Measurements from ENCODE around the gene NANP. TPM values are rescaled to one million over a fixed set of nuclear protein-coding genes. Genes with fewer than 3 reads are reported as not detected.

Gene NANP
- total RNA-seq, 2 donors from 2014 or later, result 2.6 to 9.6 TPM

GRCh38 chr20:25624500-25624939 lies 706 bp upstream of the NANP start:
- Histone ChIP-seq H3K27ac (peak overlapping the region; percentile 89 to 96 (median 90)), H3K27me3 (no peaks in the 10 kb centered on the region), H3K4me1 (peaks cover 14% of the 10 kb centered on the region), H3K36me3 (replicated peaks in 1 of 2; ENCODE audit: insufficient read depth in 1 of 2, low read depth in 2 of 2) (no peaks in the 10 kb centered on the region), H3K4me3 (peak overlapping the region; percentile 47 to 85), H3K9me3 (no peaks in the 10 kb centered on the region)
- WGBS, 2 donors, result 40 to 49% methylated on average over 11 to 17 of the region's 17 CpGs
- ATAC-seq (no peak), DNase-seq (no peak)
- intact Hi-C loops (cut with DNase I), result no loop called here
- TF ChIP-seq CTCF (IDR thresholded peaks at IDR 0.05), result no peak
- TF ChIP-seq POLR2A (IDR thresholded peaks at IDR 0.05), result no peak

- Histone ChIP-seq H3K27me3 (no peaks in the 10 kb centered on the region), H3K27ac (peak overlapping the region; percentile 89 to 96 (median 90)), H3K4me1 (peaks cover 14% of the 10 kb centered on the region), H3K9me3 (no peaks in the 10 kb centered on the region), H3K4me3 (peak overlapping the region; percentile 47 to 85), H3K36me3 (replicated peaks in 1 of 2; ENCODE audit: insufficient read depth in 1 of 2, low read depth in 2 of 2) (no peaks in the 10 kb centered on the region)
- WGBS, 2 donors, result 0 to 1% methylated on average over 4 to 32 of the region's 45 CpGs
- TF ChIP-seq CTCF (IDR thresholded peaks at IDR 0.05), result no peak
- TF ChIP-seq POLR2A (IDR thresholded peaks at IDR 0.05), result no peak
- intact Hi-C loops (cut with DNase I), result no loop called here
- DNase-seq (peak; percentile 40 to 57 (median 44)), ATAC-seq (peak; percentile 16)
These were observed 534 bp downstream of the NANP start for GRCh38 chr20:25623225-25623735.

GRCh38 chr20:25622450-25623224 lies 1.2 kb downstream of the NANP start:
- H3K27me3 ChIP-seq, result no peaks in the 10 kb centered on the region
- H3K4me3 ChIP-seq, result peak overlapping the region; percentile 47 to 85
- peak overlapping the region; percentile 89 to 96 (median 90) for H3K27ac ChIP-seq
- ATAC-seq (no peak), DNase-seq (no peak)
- TF ChIP-seq POLR2A (IDR thresholded peaks at IDR 0.05), result no peak
- no peak for TF ChIP-seq CTCF (IDR thresholded peaks at IDR 0.05)
- no peaks in the 10 kb centered on the region for H3K9me3 ChIP-seq
- H3K36me3 ChIP-seq (replicated peaks in 1 of 2; ENCODE audit: insufficient read depth in 1 of 2, low read depth in 2 of 2), result no peaks in the 10 kb centered on the region
- 18% methylated on average over 17 of the region's 17 CpGs for WGBS, 2 donors
- intact Hi-C loops (cut with DNase I), result no loop called here
- peaks cover 14% of the 10 kb centered on the region for H3K4me1 ChIP-seq

GRCh38 chr20:25622049-25622448 lies 1.8 kb downstream of the NANP start:
- Histone ChIP-seq H3K27ac (no peak overlapping the region), H3K9me3 (no peaks in the 10 kb centered on the region), H3K27me3 (no peaks in the 10 kb centered on the region), H3K4me3 (no peak overlapping the region), H3K4me1 (peaks cover 14% of the 10 kb centered on the region), H3K36me3 (replicated peaks in 1 of 2; ENCODE audit: insufficient read depth in 1 of 2, low read depth in 2 of 2) (no peaks in the 10 kb centered on the region)
- DNase-seq (no peak), ATAC-seq (no peak)
- WGBS, 2 donors, result 92 to 93% methylated on average over 6 of the region's 6 CpGs
- intact Hi-C loops (cut with DNase I), result no loop called here
- TF ChIP-seq POLR2A (IDR thresholded peaks at IDR 0.05) (no peak), CTCF (IDR thresholded peaks at IDR 0.05) (no peak)
